Measurements from ENCODE around the gene ASB16.
"Not testable (repeated sequence)": the region's sequence is repeated elsewhere in the genome, so short reads cannot be mapped to it uniquely, and the experiment has no call there.

Gene ASB16

GRCh38 chr17:44170499-44171201 is at the start of gene ASB16:
TSS of gene ASB16 (plus strand) at chr17:44170704. CDS start at chr17:44170790, 86 bp downstream.
- DNase-seq (ENCODE audit: low spot score), result peak; percentile 63

GRCh38 chr17:44120851-44121605 is 49.5 kb upstream of the ASB16 start:
- no peak for DNase-seq (ENCODE audit: low spot score)

DNA sequence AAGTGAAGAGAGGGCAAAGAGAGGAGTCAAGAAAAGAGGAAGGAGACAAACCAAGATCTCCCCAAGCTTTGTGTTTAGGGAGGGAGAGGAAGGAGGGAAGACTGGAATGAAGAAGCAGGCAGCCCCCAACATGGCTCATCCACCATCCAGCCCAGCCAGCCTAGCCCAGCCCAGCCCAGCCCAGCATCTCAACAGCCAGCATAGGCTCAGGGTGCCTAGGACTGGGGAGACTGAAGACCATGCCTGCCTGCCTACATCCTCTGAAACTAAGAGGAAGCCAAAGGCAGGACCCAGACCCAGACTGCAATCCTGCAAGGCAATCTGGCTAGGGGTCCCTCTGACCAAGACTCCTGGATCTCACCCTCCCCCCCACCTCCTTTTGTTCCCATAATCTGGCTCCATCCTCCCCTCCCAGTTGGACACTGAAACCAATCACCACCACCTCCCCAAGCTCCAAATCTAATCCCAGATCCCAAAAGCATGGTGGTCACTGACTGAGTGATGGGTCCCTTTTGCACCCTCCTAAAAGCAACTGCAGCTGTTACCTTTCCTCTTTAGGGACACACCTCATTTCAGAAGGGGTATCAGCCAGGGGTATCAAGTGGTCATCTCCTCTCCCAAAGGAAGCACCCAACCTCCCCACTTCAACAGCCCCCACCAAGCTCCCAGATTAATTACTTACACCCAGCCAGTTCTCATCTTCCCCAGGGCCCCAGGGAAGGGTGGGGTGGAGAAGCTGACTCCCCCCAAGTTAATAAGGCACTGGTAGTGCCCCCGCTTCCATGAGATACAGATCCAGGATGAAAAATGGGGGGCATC is 48.3 kb upstream of the ASB16 start:
- DNase-seq (ENCODE audit: low spot score), result no peak

GRCh38 chr17:44122816-44123355 is 47.6 kb upstream of the ASB16 start:
- DNase-seq (ENCODE audit: low spot score), result no peak

DNA sequence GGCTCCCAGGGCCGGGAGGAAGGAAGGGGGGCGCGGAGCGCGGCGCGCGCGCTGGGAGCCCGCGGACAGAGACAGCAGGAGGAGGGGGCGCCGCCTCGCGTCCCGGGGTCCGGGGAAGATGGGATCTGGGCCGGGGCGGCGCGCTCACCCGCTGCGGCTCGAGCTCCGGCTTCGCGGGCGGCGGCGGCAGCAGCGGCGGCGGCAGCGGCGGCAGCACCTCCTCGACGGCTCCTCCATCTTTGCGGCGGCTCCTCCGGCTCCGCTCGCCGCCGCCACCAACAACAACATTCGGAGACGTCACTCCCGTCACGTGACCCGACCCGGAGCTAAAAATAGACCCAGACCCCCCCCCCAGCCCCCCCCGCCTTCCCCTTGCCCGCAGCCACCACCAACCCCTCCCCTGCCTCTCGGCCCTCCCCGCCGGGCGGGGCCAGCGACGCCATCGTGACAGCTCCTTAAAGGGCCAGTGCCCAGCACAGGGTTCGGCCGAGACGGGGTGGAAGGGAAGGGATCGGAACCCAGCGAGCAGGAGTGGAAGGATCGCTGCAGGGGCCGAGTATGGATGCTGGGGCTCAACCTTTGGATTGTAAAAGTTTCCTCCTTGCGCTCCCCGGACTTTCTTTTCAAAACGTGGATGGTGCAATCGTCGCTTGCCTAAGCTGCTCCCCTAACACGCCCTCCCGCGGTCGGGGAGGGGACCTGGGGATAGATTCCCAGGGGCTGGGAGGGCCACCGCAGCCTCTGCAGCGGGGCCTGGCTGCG is 47.0 kb upstream of the ASB16 start, which contains the start of gene HDAC5:
Gene HDAC5 (minus strand): TSS at position 286 of the 762 bp plus-strand sequence. CDS start 6,126 bp downstream, outside the sequence.
- DNase-seq (ENCODE audit: low spot score), result peak; percentile 89

- no peak for DNase-seq (ENCODE audit: low spot score)
These were observed 46.4 kb upstream of the ASB16 start for GRCh38 chr17:44124118-44124438.

DNA sequence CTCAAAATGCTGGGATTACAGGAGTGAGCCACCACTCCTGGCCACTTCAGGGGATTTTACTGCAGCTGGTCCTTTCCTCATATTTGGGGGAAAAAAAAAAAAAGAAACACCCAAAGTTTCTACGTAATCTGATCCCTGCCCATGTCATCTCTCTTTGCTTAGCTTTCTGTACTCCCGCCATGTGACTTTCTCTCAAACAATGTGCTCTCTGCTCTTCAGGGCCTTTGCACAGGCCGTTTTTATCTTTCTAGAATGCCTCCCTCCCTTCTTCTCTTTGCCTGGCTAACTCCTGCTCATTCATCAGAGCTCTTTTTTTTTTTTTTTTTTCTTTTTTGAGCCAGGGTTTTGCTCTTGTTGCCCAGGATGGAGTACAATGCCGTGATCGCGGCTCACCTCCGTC is 42.1 kb upstream of the ASB16 start:
- DNase-seq (ENCODE audit: low spot score), result no peak

DNA sequence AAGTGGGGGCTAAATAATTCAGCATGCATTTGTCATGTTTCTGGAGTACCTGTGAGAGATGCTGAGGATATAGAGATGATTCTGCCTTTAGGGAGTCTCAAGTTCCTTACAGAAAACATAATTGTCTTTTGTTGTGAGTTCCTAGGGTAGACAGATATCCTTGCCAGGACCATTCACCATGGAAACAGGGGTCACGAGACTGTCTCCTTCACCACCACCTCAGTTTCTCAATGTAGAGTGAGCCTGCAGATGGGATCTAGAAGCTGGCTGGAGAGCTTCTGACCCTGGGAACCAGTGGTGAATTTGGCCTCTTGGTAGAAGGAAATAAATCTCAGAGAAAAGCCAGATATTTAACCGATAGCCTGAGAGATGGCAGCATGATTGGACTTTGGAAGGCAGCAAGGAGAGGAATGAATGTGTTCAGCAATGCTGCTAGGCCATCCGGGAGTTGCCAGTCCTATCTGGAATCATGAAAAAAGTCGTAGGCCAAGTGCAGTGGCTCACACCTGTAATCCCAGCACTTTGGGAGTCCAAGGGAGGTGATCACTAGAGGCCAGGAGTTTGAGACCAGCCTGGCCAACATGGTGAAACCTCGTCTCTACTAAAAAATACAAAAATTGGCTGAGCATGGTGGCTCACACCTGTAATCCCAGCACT is 39.7 kb upstream of the ASB16 start:
- no peak for DNase-seq (ENCODE audit: low spot score)

GRCh38 chr17:44131372-44131771 is 39.1 kb upstream of the ASB16 start:
- not testable (repeated sequence) for DNase-seq (ENCODE audit: low spot score)

GRCh38 chr17:44132275-44132821 is 38.2 kb upstream of the ASB16 start:
- no peak for DNase-seq (ENCODE audit: low spot score)

- DNase-seq (ENCODE audit: low spot score), result no peak
These were observed 36.5 kb upstream of the ASB16 start for GRCh38 chr17:44133918-44134476.

GRCh38 chr17:44134752-44135568 is 35.5 kb upstream of the ASB16 start:
- DNase-seq (ENCODE audit: low spot score), result no peak

GRCh38 chr17:44137891-44138709 is 32.4 kb upstream of the ASB16 start:
- peak; percentile 77 for DNase-seq (ENCODE audit: low spot score)

DNA sequence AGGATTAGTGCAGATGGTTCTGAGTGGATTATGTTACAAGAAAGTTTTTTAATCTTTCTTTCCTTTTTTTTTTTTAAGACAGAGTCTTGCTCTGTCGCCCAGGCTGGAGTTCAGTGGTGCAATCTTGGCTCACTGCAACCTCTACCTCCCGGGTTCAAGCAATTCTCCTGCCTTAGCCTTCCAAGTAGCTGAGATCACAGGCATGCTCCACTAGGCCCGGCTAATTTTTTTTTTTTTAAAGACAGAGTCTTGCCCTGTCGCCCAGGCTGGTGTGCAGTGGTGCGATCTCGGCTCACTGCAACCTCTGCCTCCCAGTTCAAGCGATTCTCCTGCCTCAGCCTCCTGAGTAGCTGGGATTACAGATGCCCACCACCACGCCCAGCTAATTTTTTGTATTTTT is 26.6 kb upstream of the ASB16 start:
- DNase-seq (ENCODE audit: low spot score), result not testable (repeated sequence)

- no peak for DNase-seq (ENCODE audit: low spot score)
These were observed 25.4 kb upstream of the ASB16 start for GRCh38 chr17:44144966-44145739.

DNA sequence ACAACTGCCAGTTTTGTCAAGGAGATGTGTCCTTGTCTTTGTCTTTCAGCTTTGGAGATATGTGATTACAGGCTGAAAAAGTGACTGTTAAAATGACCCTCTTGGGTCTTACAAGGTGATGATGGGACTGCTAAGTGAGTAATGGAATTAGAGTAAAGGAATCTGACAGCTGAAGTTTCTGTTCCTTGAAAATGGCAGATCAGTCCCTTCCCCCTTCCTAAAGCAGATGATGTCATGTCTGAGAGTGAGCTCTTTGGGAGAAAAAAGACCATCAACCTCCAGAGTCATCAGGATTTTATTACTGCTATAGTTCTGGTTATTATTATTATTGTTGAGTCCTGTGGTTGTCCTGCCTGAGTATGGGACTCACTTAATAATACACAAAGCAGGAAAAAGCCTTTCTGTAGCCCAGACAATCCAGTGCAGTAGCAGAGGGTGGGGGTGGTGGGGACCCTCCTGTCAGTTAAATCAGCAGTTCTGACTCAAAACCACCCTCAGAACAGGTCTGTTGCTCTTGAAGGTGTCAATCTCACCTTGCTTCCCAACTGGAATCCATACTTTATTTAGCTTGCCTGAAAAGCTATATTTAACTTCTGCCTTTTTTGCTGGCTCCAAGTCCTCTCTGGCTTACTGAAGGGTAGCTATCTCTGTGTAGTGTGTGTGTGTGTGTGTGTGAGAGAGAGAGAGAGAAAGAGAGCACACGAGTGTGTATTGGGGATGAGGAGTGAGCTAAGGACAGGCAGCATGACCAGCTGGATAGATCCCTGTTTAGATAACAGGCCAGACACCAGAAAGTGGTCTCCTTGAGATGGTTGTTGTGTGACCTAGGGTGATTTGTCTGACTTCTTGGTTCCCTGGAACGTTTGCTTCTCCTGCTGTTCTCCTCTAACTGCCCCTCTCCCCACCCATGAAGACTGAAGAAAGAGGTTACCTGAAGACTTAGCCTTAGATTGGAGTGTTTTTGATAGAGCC is 23.8 kb upstream of the ASB16 start:
- DNase-seq (ENCODE audit: low spot score), result no peak

DNA sequence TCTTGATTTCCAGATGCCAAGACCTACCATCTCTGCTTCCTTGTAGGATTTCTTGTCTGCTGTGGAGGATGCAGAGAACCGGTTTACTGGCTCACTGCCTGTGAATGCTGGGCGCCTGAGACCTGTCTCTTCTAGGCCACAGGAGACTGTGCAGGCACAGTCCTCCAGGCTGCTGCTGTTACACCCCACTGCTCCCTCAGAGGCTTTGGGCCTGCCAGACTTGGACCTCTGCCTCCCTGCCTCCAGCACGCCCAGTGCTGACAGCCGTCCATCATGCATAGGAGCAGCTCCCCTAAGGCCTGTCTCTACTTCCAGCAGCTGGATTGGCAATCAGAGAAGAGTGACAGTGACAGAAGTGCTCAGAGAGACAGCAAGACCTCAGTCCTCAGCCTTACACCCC is 22.7 kb upstream of the ASB16 start:
- no peak for DNase-seq (ENCODE audit: low spot score)
